ACHN (cell line): ENCODE results near the gene FOXA3.
A peak's percentile ranks its signal among the peaks of the same experiment; 100 is the strongest.

Experiments used
- DNase-seq: peaks from one replicate; pipeline ENCODE4 v3.0.0-alpha.2; 2015
- in situ Hi-C: cut with HindIII; loops from 2 replicates; pipeline ENCODE4 v1.10.0; 2017; ENCODE audit warnings: low sequenced_read_pairs, low pct_ligation_motif_present, low pct_unique_long_range_greater_than_20kb

The FOXA3 gene

GRCh38 chr19:45902651-45903625 is 38.8 kb downstream of the FOXA3 start:
- in situ Hi-C loops, result no loop called here

GRCh38 chr19:45905011-45905410 is 40.9 kb downstream of the FOXA3 start:
- no peak for DNase-seq
- in situ Hi-C loops, result no loop called here

More at GRCh38 chr19:45902651-45903625, 38.8 kb downstream of the FOXA3 start:
- peak; percentile 94 for DNase-seq

GRCh38 chr19:45906221-45906620 is 42.1 kb downstream of the FOXA3 start:
- in situ Hi-C loops, result no loop called here
- no peak for DNase-seq

GRCh38 chr19:45908956-45909355 is 44.8 kb downstream of the FOXA3 start:
- in situ Hi-C loops, result no loop called here
- no peak for DNase-seq

- in situ Hi-C loops, result no loop called here
- DNase-seq, result no peak
Measured at GRCh38 chr19:45911291-45911690, 47.2 kb downstream of the FOXA3 start.

- in situ Hi-C loops, result no loop called here
- DNase-seq, result no peak
Measured at GRCh38 chr19:45913874-45914830, 50.0 kb downstream of the FOXA3 start, which contains the start of gene NANOS2. TSS of gene NANOS2 (minus strand) at chr19:45914778. CDS start at chr19:45914693, 85 bp downstream.

GRCh38 chr19:45917421-45918091 is 53.4 kb downstream of the FOXA3 start:
- in situ Hi-C loops, result no loop called here
- no peak for DNase-seq

GRCh38 chr19:45918721-45919120 is 54.6 kb downstream of the FOXA3 start:
- in situ Hi-C loops, result no loop called here
- DNase-seq, result no peak

GRCh38 chr19:45919678-45920077 is 55.6 kb downstream of the FOXA3 start:
- in situ Hi-C loops, result no loop called here
- DNase-seq, result no peak

GRCh38 chr19:45920458-45920857 is 56.3 kb downstream of the FOXA3 start:
- DNase-seq, result no peak
- in situ Hi-C loops, result no loop called here

GRCh38 chr19:45922281-45922680 is 58.2 kb downstream of the FOXA3 start:
- DNase-seq, result no peak

More at GRCh38 chr19:45922281-45922680, 58.2 kb downstream of the FOXA3 start:
- in situ Hi-C loops, result no loop called here
